ENCODE measurements around the gene RFX2.

RFX2 gene

GRCh38 chr19:6060600-6061375 lies 49.5 kb downstream of the RFX2 start:
- WGBS (ENCODE audit: insufficient coverage, insufficient read length): no CpG with 5 or more reads among the region's 21 CpGs
- H3K4me1 ChIP-seq (ENCODE audit: control insufficient read depth, insufficient read depth, low read length): no peaks in the 10 kb centered on the region
- H3K9me3 ChIP-seq (ENCODE audit: control insufficient read depth, insufficient read depth, low read length): no peaks in the 10 kb centered on the region
- no peaks in the 10 kb centered on the region for H3K27me3 ChIP-seq (ENCODE audit: control insufficient read depth, insufficient read depth, low read length)
- no peak overlapping the region for H3K4me3 ChIP-seq (ENCODE audit: low read length)
- no peak for DNase-seq (ENCODE audit: low read depth, low spot score)
- no peak overlapping the region for H3K27ac ChIP-seq (ENCODE audit: low read length)
- H3K36me3 ChIP-seq (ENCODE audit: control insufficient read depth, insufficient read depth, low read length): no peaks in the 10 kb centered on the region

- no peaks in the 10 kb centered on the region for H3K4me1 ChIP-seq (ENCODE audit: control insufficient read depth, insufficient read depth, low read length)
- no peak overlapping the region for H3K27ac ChIP-seq (ENCODE audit: low read length)
- no peak for DNase-seq (ENCODE audit: low read depth, low spot score)
- no CpG with 5 or more reads among the region's 4 CpGs for WGBS (ENCODE audit: insufficient coverage, insufficient read length)
- no peak overlapping the region for H3K4me3 ChIP-seq (ENCODE audit: low read length)
- H3K27me3 ChIP-seq (ENCODE audit: control insufficient read depth, insufficient read depth, low read length): no peaks in the 10 kb centered on the region
- no peaks in the 10 kb centered on the region for H3K36me3 ChIP-seq (ENCODE audit: control insufficient read depth, insufficient read depth, low read length)
- no peaks in the 10 kb centered on the region for H3K9me3 ChIP-seq (ENCODE audit: control insufficient read depth, insufficient read depth, low read length)
Observed at GRCh38 chr19:6059988-6060599, 50.2 kb downstream of the RFX2 start.

- no CpG with 5 or more reads among the region's 6 CpGs for WGBS (ENCODE audit: insufficient coverage, insufficient read length)
- no peaks in the 10 kb centered on the region for H3K9me3 ChIP-seq (ENCODE audit: control insufficient read depth, insufficient read depth, low read length)
- DNase-seq (ENCODE audit: low read depth, low spot score): no peak
- H3K36me3 ChIP-seq (ENCODE audit: control insufficient read depth, insufficient read depth, low read length): no peaks in the 10 kb centered on the region
- H3K27me3 ChIP-seq (ENCODE audit: control insufficient read depth, insufficient read depth, low read length): no peaks in the 10 kb centered on the region
- no peak overlapping the region for H3K27ac ChIP-seq (ENCODE audit: low read length)
- H3K4me3 ChIP-seq (ENCODE audit: low read length): no peak overlapping the region
- no peaks in the 10 kb centered on the region for H3K4me1 ChIP-seq (ENCODE audit: control insufficient read depth, insufficient read depth, low read length)
Observed at GRCh38 chr19:6059396-6059947, 50.8 kb downstream of the RFX2 start.

DNA sequence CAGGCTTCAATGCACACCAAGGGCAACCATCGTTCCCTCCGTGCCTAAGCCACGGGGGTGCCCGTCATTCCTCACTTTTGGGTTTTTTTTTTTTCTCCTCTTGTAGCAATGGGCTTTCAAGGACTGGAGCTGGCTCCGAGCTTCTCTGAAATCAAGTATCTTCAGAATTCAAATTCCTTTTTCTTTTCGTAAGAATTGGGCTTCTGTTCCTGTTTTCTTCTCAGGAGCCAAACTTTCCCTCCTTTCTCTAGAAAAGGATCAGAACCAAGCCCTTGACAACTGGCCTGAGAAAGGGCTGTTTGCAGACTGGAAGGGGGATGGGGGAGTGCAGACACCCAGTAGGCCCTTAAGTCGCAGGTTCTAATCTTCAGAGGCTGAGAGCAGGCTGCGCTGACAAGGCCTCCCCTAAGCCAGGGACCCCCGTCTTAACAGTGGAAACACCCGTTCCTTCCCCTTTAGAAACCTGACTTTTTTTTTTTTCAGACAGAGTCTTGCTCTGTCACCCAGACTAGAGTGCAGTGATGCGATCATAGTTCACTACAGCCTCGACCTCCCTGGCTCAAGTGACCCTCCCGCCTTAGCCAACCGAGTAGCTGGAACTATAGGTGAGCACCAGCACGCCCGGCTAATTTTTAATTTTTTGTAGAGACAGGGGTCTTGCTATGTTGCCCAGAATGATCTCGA lies 51.6 kb downstream of the RFX2 start:
- H3K4me1 ChIP-seq (ENCODE audit: control insufficient read depth, insufficient read depth, low read length): no peaks in the 10 kb centered on the region
- H3K4me3 ChIP-seq (ENCODE audit: low read length): no peak overlapping the region
- no peaks in the 10 kb centered on the region for H3K27me3 ChIP-seq (ENCODE audit: control insufficient read depth, insufficient read depth, low read length)
- no peaks in the 10 kb centered on the region for H3K36me3 ChIP-seq (ENCODE audit: control insufficient read depth, insufficient read depth, low read length)
- DNase-seq (ENCODE audit: low read depth, low spot score): no peak
- WGBS (ENCODE audit: insufficient coverage, insufficient read length): no CpG with 5 or more reads among the region's 17 CpGs
- no peaks in the 10 kb centered on the region for H3K9me3 ChIP-seq (ENCODE audit: control insufficient read depth, insufficient read depth, low read length)
- H3K27ac ChIP-seq (ENCODE audit: low read length): no peak overlapping the region

DNA sequence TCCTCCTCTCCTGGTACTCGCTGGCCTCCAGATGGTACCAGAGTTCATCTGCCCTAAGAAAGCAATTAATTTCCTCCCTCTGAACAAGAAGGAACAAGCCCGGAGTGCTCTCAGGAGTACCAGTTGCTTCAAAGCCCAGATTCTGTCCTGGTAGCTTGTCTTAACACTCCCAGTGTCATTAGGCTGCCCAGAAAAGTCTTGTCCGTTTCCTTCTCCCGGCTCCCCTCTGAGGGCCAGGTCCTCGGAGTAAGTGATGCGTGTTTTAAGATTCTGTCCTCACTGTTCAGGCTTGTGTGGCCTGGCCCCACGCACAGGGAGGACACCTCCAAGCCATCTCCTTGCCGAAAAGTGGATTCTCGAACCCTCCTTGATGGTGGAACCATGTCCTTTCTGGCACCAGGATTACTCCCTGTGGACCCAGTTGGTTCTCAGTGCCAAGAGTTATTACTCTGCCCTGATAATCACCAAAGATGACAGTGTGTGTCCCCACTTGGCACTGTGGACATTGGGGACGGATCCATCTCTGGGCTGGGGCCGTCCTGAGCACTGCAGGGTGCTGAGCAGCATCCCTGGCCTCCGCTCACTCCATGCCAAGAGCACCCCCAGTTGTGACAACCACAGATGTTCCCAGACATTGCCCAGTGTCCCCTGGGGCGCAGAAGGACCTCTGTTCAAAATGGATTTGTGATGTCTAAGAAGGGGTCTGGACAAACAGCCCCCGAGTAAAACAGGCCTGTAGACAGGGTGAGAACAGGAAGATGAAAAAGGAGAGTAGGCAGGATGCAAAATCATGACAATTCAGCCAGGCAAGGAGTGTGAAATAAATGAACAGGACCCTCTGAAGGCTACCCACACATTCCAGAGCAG lies 52.4 kb downstream of the RFX2 start:
- Histone ChIP-seq H3K4me1 (ENCODE audit: control insufficient read depth, insufficient read depth, low read length) (no peaks in the 10 kb centered on the region), H3K36me3 (ENCODE audit: control insufficient read depth, insufficient read depth, low read length) (no peaks in the 10 kb centered on the region), H3K9me3 (ENCODE audit: control insufficient read depth, insufficient read depth, low read length) (no peaks in the 10 kb centered on the region), H3K4me3 (ENCODE audit: low read length) (no peak overlapping the region), H3K27ac (ENCODE audit: low read length) (no peak overlapping the region), H3K27me3 (ENCODE audit: control insufficient read depth, insufficient read depth, low read length) (no peaks in the 10 kb centered on the region)
- WGBS (ENCODE audit: insufficient coverage, insufficient read length): no CpG with 5 or more reads among the region's 14 CpGs
- DNase-seq (ENCODE audit: low read depth, low spot score): no peak

GRCh38 chr19:6056801-6057650 lies 53.3 kb downstream of the RFX2 start:
- WGBS (ENCODE audit: insufficient coverage, insufficient read length): no CpG with 5 or more reads among the region's 28 CpGs
- Histone ChIP-seq H3K9me3 (ENCODE audit: control insufficient read depth, insufficient read depth, low read length) (no peaks in the 10 kb centered on the region), H3K4me1 (ENCODE audit: control insufficient read depth, insufficient read depth, low read length) (no peaks in the 10 kb centered on the region), H3K4me3 (ENCODE audit: low read length) (no peak overlapping the region), H3K36me3 (ENCODE audit: control insufficient read depth, insufficient read depth, low read length) (no peaks in the 10 kb centered on the region), H3K27ac (ENCODE audit: low read length) (no peak overlapping the region), H3K27me3 (ENCODE audit: control insufficient read depth, insufficient read depth, low read length) (no peaks in the 10 kb centered on the region)
- DNase-seq (ENCODE audit: low read depth, low spot score): no peak

DNA sequence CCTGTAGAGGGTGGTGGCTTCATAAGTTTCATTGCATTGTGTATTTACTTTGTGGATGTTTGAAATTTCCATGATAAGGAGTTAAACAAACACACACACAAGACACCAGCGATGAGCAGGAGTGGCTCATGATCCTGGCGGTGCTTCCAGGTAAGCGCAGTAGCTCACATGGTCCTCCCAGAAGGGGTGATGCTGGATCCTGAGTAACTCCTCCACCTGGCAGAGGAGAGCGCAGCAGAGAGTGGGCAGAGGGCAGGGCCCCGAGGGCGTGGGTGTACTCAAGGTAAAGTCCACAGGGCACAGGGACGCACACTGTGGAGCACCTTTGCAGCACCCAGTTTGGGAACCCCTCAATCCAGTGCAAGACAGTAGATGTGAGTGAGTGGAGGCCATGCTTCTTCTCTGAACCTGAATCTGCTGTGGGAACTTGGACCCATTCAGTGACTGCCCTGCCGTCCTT lies 54.0 kb downstream of the RFX2 start:
- DNase-seq (ENCODE audit: low read depth, low spot score): no peak
- Histone ChIP-seq H3K9me3 (ENCODE audit: control insufficient read depth, insufficient read depth, low read length) (no peaks in the 10 kb centered on the region), H3K27ac (ENCODE audit: low read length) (no peak overlapping the region), H3K4me1 (ENCODE audit: control insufficient read depth, insufficient read depth, low read length) (no peaks in the 10 kb centered on the region), H3K27me3 (ENCODE audit: control insufficient read depth, insufficient read depth, low read length) (no peaks in the 10 kb centered on the region), H3K4me3 (ENCODE audit: low read length) (no peak overlapping the region), H3K36me3 (ENCODE audit: control insufficient read depth, insufficient read depth, low read length) (no peaks in the 10 kb centered on the region)
- WGBS (ENCODE audit: insufficient coverage, insufficient read length): no CpG with 5 or more reads among the region's 8 CpGs

DNA sequence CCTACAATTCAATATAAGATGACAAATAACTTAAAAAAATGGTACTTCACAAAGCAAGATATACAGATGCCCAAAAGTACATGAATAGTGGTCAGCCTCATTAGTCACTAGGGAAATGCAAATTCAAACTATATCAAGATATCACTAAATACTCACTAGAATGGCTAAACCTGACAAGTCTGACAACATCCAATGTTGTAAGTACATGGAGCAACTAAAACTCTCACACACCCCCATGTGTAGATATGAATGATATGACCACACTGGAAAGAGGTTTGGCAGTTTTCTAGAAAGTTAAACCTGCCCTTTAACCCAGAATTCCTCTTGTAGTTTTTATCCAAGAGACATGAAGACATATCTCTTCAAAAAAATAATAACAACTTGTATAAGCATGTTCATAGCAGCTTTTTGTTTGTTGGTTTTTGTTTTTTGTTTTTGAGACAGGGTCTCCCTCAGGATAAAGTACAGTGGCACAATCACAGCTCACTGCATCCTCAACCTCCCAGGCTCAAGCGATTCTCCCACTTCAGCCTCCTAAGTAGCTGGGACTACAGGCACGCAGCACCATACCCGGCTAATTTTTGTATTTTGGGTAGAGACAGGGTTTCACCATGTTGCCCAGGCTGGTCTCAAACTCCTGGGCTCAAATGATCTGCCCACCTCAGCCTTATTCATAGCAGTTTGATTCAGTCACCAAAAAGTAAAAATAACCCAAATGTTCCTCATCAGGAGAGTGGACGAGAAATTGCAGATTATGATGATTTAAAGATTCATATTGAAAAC lies 55.1 kb downstream of the RFX2 start:
- Histone ChIP-seq H3K4me3 (ENCODE audit: low read length) (no peak overlapping the region), H3K27me3 (ENCODE audit: control insufficient read depth, insufficient read depth, low read length) (no peaks in the 10 kb centered on the region), H3K36me3 (ENCODE audit: control insufficient read depth, insufficient read depth, low read length) (no peaks in the 10 kb centered on the region), H3K9me3 (ENCODE audit: control insufficient read depth, insufficient read depth, low read length) (no peaks in the 10 kb centered on the region), H3K4me1 (ENCODE audit: control insufficient read depth, insufficient read depth, low read length) (no peaks in the 10 kb centered on the region), H3K27ac (ENCODE audit: low read length) (no peak overlapping the region)
- no CpG with 5 or more reads among the region's 4 CpGs for WGBS (ENCODE audit: insufficient coverage, insufficient read length)
- no peak for DNase-seq (ENCODE audit: low read depth, low spot score)
